ENCODE data around the gene MAPRE2.

Gene MAPRE2

GRCh38 chr18:35180455-35180854 lies 139.2 kb downstream of the MAPRE2 start:
- TF ChIP-seq ZNF274 (IDR thresholded peaks at IDR 0.05; ENCODE audit: low read depth, low read length) = no peak
- no peak overlapping the region for H3K4me3 ChIP-seq (ENCODE audit: low read length)

DNA sequence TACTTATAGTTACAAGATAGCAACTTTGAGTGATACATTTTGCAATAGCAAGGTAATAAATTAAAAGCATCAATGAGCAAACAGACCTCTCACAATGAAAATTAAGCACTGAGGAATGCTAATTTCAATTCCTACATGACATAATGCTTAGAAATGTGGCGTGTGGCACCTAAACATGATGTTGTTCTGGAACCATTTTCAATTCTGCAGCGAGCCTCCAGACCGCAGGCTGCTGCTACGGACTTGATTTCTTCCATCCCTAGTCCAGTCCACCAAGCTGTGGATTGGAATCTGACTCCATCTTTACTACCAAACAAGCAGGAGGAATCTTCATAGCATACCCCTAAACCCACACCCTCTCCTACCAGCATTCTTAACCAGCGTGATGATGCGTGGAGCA lies 140.9 kb downstream of the MAPRE2 start:
- TF ChIP-seq ZNF274 (IDR thresholded peaks at IDR 0.05; ENCODE audit: low read depth, low read length) = no peak
- no peak overlapping the region for H3K4me3 ChIP-seq (ENCODE audit: low read length)

DNA sequence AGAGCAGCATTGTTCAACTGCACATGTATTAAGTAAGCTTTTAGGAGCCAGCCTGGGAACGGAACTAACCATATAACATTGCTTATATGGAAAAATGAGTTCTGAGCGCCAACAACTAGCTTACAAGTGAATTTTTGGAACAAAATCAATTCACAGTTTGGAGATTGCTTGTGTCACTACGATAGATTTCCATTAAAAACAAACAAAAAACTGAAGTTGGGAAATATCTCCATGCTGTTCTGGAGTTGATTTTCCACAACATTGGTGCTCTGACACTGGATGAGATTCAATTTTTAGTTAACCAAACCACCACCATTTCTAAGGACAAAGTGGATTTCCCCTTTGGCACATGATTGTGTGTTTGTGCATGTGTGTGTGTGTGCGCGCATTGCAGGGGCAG lies 142.7 kb downstream of the MAPRE2 start:
- TF ChIP-seq ZNF274 (IDR thresholded peaks at IDR 0.05; ENCODE audit: low read depth, low read length) = no peak
- no peak overlapping the region for H3K4me3 ChIP-seq (ENCODE audit: low read length)

DNA sequence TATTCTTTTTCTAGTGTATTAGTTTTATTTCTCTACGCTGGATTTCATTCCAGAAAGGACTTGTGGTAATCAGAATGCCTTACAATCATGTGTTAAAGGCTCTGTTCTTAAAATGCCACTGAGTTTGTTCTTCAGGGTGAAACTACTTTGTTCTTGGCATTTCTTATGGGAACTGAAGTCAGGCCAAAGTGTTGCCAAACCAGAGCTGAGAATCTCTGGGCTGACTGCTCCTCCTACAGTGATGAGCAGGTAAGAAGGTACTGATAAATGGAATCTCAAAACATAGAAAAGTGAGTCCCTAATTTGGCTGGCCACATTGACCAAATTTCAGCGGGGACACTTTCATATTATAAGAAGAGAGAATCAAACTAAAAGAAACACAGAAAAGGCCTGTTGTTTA lies 144.6 kb downstream of the MAPRE2 start:
- no peak for TF ChIP-seq ZNF274 (IDR thresholded peaks at IDR 0.05; ENCODE audit: low read depth, low read length)
- no peak overlapping the region for H3K4me3 ChIP-seq (ENCODE audit: low read length)

GRCh38 chr18:35186291-35187034 lies 145.2 kb downstream of the MAPRE2 start:
- H3K4me3 ChIP-seq (ENCODE audit: low read length) = no peak overlapping the region
- TF ChIP-seq ZNF274 (IDR thresholded peaks at IDR 0.05; ENCODE audit: low read depth, low read length) = no peak

DNA sequence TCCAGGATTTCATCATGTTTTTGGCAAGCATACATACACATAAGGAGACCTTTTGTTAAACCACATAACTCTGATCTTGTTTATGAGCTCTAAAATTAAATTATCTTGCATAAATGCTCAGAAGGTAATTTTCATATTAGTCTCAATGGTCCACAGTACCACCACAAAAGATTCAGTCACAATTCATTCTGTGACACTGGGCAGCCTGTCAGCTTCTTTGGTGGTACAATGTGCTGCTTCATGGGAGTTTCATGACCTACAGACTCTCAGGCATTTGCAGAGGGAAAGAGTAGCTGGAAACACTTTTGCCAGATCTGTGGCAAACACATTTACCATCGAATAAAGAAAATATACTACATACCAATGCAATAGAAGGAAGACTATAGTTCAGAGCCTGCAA lies 148.3 kb downstream of the MAPRE2 start:
- no peak for TF ChIP-seq ZNF274 (IDR thresholded peaks at IDR 0.05; ENCODE audit: low read depth, low read length)
- H3K4me3 ChIP-seq (ENCODE audit: low read length) = no peak overlapping the region

DNA sequence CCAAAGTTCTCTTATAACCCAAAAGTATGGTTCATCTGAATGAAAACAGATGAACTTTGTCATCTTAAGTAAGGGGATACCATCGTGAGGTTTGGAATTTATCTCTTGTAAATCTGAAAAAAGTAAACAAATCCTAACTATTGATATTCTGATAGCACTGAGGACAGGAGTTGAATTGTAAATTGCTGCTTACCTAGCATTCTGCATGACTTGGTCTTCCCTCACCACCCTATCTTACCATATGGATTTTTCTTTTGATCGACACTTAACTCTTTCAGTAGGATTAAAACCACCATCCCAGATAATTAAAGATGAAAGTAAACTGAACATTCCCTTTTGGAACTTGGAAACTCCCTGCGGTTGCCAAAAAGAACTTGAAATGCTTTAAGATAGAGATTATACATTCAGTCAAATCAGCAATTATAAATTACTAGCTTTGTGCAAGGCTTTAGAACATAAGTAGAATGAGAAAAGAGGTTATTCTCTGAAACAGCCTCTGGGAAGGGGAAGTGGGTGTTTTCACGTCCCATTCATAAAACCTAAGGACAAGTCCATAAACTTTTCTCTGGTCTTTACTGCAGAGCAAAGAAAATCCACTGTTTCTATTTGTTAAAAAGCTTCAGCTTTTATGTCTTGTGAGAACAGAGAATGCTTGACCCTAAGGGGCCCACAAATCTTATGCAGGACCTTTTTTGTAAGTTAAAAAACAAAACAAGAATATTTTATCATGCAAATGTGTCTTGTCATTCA lies 149.9 kb downstream of the MAPRE2 start:
- no peak overlapping the region for H3K4me3 ChIP-seq (ENCODE audit: low read length)
- TF ChIP-seq ZNF274 (IDR thresholded peaks at IDR 0.05; ENCODE audit: low read depth, low read length) = no peak

- no peak for TF ChIP-seq ZNF274 (IDR thresholded peaks at IDR 0.05; ENCODE audit: low read depth, low read length)
- no peak overlapping the region for H3K4me3 ChIP-seq (ENCODE audit: low read length)
These were observed 150.4 kb downstream of the MAPRE2 start for GRCh38 chr18:35191698-35192025.

GRCh38 chr18:35192415-35192814 lies 151.2 kb downstream of the MAPRE2 start:
- no peak overlapping the region for H3K4me3 ChIP-seq (ENCODE audit: low read length)
- no peak for TF ChIP-seq ZNF274 (IDR thresholded peaks at IDR 0.05; ENCODE audit: low read depth, low read length)
